Activated CD4-positive, alpha-beta T cell treated with anti-CD3 and anti-CD28 coated beads, Interleukin-10, Interleukin-2, amounts not matched to agents 100 ng/mL and 50 ng/mL, durations not matched to agents 16 hours and 8 hours (primary cell): ENCODE results near the gene TGM3.

ENCODE experiments used
- DNase-seq: peaks from one replicate; pipeline ENCODE4 v3.0.0-alpha.2; 2020

TGM3 gene

GRCh38 chr20:2385496-2385895, 89.7 kb downstream of the TGM3 start:
- DNase-seq = no peak

- no peak for DNase-seq
These were observed 90.8 kb downstream of the TGM3 start for GRCh38 chr20:2386516-2387179.

- DNase-seq = peak; percentile 76
These were observed 91.4 kb downstream of the TGM3 start for GRCh38 chr20:2387180-2387577.

DNA sequence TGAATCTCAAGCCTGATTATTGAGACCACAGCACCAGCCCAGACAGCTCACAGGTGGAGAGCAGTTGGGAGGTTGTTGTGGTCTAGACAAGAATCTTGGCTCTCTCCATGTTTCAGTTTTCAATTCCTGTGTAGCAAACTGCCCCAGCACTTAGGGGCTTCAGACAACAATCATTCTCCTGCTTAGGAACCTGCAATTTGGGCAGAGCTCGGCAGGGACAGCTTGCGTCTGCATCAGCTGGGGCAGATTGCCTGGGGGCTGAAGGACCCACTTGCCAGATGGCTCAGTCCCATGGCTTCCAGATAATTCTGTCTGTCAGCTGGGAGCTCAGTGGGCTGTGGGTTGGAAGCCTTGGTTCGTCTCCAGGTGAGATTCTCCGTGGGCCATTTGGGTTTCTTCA, 91.8 kb downstream of the TGM3 start:
- DNase-seq = no peak
